HG02623 (cell line): ENCODE results near the gene NFKB2.

ENCODE experiments used
- ATAC-seq: cut with Tn5 transposase; IDR thresholded peaks from one replicate; pipeline ENCODE4 v1.9.1; 2021; ENCODE audit warnings: moderate library complexity; ENCODE audit not compliant: unreplicated experiment

The NFKB2 gene

DNA sequence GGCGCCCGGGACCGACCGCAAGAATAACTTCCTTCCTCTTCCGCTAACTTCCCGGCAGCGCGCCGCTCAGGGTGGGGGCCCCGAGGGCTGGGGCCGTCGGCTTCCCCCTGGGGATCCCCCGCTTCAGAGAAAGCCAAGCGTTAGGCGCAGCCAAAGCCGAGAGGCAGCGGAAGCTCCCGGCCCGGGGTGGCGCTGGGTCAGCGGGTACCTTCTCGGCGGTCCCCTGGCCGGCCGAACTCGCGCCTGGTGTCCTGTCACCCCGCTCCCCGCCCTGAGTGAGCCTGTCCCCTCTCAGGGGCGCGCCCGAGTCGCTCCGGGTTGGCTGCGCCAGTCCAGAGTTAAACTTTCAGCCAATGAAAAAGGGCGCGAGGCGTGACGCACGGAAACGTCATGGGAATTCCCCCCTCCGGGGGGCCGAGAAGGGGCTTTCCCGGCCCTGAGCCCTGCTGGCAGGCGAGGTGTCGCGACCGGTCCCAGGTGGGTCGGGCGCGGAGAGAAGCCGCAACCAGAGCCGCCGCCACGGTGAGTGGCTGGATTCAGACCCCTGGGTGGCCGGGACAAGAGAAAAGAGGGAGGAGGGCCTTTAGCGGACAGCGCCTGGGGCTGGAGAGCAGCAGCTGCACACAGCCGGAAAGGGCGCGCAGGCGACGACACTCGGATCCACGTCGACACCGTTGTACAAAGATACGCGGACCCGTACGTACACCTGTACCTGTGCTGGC, 1.3 kb upstream of the NFKB2 start:
- ATAC-seq, result peak; percentile 74

DNA sequence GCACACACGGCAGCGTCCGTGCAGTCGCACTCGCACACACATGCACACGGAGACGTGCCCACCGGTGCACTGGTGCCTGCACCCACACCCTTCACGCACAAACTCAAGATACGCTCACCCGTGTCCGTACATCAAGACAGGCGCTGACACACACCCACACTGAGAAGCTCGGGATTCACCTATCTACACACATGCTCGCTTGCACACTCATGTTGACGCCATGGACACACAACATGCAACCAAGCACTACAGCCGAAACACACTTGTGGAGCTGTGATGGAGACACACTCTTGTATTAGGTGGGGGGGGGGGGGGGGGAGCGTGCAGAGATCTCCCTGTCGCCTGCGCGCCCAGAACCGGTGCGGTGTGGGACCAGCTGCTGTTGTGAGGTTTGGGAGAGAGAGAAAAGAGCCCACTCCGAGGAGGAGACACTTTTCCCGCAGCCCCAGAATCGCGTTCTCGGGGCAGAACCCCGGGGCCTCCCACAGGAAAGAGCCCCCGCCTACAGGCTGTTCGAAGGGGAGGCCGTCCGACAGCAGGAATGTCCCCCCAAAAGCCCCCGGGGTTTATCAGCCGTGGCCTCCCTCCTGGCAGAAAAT, 605 bp upstream of the NFKB2 start:
- no peak for ATAC-seq

DNA sequence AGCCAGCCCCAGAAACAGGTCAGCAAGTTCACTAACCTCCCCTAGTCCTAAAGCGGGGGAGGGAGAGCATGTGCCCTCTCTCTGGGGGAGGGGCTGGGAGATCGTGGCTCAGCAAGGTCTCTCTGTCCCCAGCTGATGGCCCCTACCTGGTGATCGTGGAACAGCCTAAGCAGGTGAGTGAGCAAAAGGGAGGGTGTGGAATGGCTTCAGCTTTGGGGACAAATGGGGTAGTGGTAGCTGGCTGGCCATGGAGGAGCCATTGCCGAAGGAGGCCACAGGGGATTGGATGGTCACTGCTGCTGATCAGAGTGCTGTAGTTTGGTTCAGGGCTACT, 779 bp downstream of the NFKB2 start:
- no peak for ATAC-seq

DNA sequence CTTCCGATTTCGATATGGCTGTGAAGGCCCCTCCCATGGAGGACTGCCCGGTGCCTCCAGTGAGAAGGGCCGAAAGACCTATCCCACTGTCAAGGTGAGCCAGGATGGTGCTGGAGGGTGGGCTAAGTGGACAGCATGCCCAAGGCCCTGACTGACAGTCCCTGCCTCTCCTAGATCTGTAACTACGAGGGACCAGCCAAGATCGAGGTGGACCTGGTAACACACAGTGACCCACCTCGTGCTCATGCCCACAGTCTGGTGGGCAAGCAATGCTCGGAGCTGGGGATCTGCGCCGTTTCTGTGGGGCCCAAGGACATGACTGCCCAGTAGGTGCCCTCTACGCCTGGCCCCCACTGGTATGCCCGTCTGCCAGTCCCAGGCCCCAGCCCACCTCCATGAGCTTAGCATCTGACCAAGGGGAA, 1.2 kb downstream of the NFKB2 start:
- ATAC-seq, result no peak

DNA sequence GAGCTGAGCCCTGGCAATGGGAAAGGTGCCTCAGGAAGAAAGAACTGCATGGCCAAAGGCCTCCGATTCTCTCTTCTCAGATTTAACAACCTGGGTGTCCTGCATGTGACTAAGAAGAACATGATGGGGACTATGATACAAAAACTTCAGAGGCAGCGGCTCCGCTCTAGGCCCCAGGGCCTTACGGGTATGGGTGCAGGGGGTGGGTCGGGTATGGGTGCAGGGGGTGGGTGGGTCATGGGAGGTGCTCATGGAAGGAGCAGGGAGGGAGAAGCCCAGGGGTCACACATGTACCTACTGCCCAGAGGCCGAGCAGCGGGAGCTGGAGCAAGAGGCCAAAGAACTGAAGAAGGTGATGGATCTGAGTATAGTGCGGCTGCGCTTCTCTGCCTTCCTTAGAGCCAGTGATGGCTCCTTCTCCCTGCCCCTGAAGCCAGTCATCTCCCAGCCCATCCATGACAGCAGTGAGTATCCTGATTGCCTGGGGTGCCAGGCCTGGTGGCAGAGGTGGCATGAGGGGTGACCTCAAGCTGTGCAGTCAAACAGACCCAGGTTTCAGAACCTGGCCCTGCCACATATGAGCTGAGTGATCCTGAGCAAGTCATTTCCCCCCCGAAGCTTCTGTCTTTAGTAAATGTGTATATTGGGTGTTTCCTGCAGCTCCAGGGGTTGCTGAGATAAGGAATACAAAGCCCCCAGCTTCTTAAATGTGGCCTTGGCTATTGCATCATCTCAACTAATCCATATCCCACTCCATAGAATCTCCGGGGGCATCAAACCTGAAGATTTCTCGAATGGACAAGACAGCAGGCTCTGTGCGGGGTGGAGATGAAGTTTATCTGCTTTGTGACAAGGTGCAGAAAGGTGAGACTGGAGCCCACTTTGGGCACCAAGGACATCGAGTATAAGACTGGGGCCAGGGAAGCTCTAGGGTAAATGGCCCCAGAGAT, 2.0 kb downstream of the NFKB2 start:
- no peak for ATAC-seq

DNA sequence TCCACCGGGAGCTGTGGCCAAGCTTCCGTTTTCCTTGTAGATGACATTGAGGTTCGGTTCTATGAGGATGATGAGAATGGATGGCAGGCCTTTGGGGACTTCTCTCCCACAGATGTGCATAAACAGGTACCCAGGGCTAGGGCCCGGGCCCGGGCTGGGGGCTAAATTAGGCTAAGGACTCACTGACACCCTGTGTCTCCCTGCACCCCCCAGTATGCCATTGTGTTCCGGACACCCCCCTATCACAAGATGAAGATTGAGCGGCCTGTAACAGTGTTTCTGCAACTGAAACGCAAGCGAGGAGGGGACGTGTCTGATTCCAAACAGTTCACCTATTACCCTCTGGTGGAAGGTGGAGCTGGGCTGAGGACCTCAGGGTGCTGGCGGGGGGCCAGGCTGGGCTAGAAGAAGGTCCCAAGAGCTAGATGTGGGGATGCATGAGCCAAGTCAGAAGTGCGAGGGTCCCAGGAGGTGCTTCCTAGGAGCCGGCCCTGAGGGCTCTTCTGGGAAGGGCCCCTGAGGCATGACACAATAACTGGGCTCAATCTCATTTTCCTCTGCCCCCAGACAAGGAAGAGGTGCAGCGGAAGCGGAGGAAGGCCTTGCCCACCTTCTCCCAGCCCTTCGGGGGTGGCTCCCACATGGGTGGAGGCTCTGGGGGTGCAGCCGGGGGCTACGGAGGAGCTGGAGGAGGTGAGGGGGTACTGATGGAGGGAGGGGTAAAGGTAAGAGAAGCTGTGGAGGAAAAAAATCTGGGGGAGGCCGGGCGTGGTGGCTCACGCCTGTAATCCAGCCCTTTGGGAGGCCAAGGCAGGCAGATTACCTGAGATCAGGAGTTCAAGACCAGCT, 2.9 kb downstream of the NFKB2 start:
- no peak for ATAC-seq

DNA sequence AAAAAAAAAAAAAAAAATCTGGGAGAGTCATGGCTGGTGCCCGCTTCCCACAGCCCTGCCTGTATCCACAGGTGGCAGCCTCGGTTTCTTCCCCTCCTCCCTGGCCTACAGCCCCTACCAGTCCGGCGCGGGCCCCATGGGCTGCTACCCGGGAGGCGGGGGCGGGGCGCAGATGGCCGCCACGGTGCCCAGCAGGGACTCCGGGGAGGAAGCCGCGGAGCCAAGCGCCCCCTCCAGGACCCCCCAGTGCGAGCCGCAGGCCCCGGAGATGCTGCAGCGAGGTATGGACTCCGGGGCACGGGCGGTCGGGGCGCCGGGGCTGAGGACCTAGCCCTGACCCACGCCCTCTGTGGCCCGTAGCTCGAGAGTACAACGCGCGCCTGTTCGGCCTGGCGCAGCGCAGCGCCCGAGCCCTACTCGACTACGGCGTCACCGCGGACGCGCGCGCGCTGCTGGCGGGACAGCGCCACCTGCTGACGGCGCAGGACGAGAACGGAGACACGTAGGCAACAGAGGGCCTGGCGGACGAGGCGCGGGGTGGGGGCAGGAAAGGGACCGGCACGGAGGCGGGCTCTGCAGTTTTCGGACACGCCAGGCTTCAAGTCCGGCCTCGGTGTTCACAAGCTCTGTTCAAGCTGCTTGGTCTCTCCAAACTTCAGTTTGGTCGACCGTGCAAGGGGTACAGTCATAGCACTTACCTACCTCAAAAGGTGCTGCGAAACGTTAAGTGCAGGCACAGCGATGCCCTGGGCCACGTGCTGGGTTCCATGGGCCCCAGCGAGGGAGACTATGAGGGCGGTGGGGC, 3.9 kb downstream of the NFKB2 start:
- peak; percentile 35 for ATAC-seq

DNA sequence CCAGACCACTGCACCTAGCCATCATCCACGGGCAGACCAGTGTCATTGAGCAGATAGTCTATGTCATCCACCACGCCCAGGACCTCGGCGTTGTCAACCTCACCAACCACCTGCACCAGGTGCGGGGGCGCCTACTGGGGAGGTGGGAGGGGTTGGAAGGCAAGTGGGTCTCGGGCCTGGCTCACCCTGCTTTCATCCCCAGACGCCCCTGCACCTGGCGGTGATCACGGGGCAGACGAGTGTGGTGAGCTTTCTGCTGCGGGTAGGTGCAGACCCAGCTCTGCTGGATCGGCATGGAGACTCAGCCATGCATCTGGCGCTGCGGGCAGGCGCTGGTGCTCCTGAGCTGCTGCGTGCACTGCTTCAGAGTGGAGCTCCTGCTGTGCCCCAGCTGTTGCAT, 4.6 kb downstream of the NFKB2 start:
- no peak for ATAC-seq

DNA sequence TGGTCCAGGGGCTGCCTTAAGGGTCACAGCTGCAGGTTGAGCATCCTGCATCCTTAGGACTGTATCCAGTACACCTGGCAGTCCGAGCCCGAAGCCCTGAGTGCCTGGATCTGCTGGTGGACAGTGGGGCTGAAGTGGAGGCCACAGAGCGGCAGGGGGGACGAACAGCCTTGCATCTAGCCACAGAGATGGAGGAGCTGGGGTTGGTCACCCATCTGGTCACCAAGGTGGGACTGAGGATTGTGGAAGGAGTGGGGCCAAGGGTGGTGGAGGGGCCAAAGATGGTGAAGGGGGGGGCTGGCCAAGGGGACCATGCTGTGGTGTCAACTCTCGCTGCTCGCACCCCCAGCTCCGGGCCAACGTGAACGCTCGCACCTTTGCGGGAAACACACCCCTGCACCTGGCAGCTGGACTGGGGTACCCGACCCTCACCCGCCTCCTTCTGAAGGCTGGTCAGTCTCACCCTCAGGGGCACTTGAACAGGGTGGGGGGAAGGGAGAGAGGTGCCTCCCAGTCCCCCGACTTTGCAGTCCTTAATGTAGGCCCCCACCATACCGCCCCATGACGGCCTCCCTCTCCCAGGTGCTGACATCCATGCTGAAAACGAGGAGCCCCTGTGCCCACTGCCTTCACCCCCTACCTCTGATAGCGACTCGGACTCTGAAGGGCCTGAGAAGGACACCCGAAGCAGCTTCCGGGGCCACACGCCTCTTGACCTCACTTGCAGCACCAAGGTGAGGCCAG, 5.3 kb downstream of the NFKB2 start:
- ATAC-seq, result no peak

DNA sequence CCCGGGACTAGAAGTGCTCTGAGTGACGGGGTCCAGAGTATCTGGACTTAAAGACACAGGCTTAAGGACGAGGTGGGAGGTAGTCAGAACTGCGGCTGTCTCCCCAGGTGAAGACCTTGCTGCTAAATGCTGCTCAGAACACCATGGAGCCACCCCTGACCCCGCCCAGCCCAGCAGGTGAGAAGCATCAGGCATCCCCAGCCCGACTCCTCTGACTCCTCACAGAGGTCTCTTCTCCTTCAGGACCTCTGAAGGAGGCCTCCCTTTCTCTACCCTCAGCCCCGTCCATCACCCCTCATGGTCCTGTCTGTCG, 5.8 kb downstream of the NFKB2 start:
- no peak for ATAC-seq

DNA sequence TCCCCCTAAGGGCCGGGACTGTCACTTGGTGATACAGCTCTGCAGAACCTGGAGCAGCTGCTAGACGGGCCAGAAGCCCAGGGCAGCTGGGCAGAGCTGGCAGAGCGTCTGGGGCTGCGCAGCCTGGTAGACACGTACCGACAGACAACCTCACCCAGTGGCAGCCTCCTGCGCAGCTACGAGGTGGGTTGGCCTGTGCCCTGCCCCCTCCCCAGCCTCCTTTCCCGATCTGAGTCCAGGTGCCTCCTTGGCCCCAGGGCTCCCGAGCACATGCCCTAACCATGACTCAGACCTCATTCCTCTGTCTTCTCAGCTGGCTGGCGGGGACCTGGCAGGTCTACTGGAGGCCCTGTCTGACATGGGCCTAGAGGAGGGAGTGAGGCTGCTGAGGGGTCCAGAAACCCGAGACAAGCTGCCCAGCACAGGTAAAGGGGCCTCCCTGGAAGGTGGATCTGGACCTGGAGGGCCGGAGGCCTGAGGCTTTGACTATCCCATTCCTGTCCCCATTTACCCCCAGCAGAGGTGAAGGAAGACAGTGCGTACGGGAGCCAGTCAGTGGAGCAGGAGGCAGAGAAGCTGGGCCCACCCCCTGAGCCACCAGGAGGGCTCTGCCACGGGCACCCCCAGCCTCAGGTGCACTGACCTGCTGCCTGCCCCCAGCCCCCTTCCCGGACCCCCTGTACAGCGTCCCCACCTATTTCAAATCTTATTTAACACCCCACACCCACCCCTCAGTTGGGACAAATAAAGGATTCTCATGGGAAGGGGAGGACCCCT, 6.4 kb downstream of the NFKB2 start:
- ATAC-seq, result no peak

DNA sequence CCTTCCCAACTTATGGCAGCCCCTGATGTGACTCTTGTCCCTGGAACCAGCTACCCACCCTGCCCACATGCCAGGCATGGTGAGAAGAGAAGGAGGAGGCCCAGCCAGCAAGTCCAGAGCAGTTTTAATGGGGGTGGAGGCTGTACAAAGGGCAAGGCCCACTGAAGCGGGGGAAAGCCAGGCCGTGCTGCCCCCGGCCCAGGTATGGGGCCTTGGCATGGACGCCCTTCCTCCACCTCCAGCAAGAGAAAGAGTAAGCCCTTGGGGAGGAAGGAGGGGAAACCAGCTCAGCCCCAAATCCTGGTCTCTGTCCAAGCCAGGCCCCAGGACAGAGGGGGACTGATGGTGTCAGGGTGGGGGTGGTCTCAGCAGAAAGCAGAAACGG, 7.0 kb downstream of the NFKB2 start:
- ATAC-seq, result no peak

DNA sequence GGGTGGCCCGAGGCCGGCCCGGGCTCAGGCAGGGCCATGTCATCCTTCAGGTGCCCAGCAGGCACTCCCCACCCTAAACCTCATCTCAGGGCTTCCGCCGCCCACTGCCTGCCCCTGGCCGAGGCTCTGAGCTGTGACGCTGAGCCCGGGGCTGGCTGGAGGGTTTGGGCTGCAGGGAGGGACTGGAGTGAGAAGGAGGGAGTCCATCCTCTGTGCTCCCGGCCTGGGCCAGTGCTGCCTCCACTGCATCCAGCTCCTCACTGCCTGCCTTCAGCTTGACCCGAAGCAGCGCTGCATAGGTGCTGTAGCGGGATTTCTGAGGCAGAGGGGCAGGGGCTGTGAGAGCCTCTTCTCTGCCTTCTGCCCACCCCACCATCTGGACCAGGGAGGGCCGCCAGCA, 7.6 kb downstream of the NFKB2 start:
- ATAC-seq, result no peak

DNA sequence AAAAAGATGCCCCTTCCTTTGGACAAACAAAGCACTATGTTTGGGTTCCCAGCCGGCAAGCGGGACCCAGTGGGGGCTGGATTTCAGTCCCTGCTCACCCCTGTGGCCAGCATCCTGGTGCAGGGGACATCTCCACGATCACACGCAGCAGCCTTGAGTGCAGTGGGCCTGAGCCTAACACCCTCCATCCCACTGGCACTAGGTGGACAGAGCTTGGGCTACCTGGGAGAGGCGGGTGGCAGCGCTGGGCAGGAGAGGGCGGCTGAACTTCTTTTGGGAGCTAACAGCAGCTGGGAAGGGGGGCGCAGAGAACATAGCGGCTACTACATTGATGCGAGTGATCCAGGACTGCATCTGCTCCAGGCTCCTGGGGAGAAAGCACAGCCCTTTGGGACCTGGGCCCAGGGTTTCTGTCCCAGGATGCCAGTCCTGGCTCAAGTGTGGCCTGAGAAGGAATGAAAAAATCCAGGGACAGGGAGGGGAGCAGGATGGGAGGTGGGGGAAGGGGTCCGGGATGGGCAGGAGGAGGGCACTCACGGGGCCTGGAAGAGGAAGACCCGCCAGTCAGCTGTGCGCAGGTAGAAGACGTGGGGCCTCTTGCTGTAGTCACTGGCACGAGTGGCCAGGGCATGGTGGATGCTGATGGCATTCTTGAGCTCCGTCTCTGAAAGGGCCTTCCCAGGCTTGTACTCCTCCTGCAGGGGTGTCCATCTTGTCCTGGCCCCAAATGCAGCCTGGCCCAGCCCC, 9.0 kb downstream of the NFKB2 start:
- ATAC-seq, result no peak

DNA sequence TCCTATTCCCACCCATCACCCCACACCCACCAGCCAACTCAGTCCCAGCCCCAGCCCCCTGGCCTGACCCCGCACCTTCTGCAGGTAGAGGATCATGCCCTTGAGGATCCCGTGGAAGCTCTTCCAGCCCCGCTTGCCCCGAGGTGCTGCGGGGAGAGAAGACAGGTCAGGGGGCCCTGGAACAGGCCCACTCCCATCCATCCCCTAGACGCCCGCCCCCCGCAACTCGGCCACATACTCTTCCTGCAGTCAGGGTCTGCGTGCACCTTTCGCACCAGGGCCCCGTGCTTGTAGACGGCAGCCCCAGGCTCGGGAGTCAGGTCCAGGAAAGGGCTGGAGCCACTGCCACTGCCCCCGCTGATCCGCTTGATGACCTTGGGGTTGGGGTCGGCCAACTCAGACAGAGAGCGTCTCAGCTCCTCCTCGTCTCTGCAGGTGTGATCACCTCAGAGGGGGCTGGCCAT, 9.6 kb downstream of the NFKB2 start:
- no peak for ATAC-seq

DNA sequence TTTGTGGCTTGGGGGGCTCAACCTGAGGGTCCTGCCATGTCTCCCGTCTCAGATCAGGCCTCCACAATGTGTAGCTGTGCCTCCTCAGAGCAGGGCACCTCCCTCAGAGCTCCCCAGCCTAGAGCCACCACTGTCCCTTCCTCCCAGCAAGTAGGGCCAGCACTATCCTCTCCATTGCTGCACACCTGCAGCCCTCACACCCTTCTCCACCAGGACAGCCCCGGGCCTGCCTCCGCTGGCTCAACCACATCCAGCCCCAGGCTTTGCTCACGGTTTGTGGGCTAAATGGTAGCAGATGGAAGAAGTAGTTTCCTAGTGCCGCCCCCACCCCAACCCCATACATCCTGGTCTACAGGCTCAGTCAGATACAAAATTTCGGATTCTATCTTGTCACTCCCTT, 10.1 kb downstream of the NFKB2 start:
- ATAC-seq, result no peak

DNA sequence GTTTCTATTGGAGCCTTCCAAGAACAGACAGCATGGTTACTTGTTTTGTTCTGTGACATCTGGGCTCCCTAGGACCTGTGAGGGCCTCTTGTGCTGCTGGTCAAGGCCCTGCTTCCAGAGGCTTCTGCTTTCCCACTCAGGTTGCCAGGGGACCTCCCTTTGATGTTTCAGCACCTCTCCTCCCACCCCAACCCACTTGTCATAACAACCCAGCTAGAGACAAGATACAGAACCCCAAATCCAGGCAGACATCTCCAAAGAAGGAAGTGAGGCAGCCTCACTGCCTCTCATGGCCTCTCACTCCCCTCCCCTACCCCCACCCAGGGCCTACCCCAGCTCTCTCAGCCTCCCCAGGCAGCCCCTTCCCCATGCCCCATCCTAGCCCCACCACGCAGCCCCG, 11.3 kb downstream of the NFKB2 start:
- no peak for ATAC-seq

DNA sequence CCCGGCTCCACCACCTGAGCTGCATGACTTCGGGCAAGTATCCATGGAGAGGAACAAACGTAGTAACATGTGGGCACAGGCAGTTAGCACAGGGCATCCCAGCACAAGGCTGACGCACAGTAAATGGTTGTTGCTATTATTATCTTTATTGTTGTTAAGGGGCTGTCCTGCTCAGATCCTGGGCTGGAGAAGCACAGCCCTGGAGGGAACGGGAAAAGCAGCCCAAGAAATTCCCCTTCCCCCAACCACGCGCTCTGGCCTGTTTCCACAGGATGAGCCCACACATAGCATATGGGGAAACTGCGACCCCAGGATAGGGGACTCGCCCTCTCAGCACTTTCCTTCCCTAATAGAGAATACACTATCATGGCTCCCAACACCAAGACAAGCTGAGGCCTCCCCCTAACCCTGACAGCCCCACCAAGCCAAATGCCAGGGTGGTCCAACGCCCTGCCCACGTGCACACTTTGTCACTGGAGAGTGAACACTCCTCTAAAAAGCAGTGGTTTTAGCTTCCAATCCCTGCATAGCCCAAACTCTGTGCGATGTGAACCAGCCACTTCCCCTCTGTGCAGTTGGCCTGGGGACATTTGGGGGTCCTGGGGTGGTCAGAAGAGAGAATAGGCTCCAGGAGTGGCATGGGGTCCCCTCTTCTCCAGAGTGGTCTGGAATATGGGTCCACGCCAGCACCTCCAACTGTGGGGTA, 12.1 kb downstream of the NFKB2 start:
- no peak for ATAC-seq
